ENCODE measurements around the gene AGAP6.
"Not testable (repeated sequence)": the region's sequence is repeated elsewhere in the genome, so short reads cannot be mapped to it uniquely, and the experiment has no call there.

AGAP6 gene

DNA sequence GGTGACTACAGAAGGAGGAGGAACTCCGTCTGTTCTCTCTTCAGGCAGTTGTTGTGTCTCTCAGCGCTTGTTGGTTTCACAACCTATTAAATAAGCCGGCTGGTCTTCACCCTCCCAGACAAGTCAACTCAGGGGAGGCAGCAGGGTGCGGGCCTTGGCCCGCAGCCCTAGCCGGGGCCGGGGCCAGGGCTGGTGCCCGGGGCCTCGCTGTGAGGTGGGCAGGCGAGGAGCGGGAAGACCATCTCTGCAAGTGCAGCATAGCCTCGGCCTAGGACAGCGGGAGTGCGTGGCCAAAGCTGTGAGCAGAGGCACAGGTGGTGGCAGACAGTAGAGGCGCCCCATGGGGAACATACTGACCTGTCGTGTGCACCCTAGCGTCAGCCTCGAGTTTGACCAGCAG is at the start of gene AGAP6:
AGAP6 (plus strand) TSS at position 31 of the 400 bp plus-strand sequence; CDS start at position 341, 310 bp downstream.
- not testable (repeated sequence) for DNase-seq (ENCODE audit: low spot score)

DNA sequence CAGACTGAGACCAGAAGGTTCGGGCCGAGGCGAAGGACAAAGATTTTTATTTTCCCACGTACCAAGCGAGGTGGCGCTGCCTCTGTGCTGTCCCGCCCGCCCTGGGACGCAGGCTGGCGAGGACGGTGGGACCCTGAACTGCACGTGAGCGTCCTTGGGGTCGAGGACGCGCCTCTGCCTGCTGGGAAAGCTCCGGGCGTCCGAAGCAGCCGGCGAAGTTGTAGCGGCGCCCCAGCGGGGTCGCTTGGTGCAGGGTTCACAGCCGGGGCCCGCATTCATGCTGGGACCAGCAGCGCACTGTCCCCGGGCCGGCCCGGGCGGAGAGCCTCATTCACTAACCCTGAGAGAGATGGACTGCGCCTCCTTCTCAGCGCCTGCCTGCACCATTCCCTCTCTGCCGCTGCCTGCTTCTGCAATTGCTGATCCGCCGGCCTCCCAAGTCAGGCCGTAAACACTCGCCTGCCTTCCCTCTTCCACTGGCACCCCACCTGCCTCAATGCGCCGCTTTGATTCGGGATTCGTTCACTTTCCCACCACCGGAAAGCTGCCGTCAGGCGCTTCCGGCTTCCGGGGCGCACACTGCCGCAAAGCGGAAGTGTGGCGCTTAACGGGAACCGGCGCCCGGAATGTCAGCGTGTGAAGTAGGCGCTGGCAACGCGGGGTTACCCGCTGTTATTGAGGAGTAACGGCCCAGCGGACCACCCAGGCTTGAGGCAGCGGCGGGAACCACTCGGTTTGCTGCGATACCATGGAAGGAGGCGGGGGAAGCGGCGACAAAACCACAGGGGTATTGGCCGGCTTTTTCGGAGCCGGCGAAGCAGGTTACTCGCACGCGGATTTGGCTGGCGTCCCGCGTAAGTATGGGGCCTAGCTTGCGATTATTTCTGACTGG is 46.5 kb upstream of the AGAP6 start, which contains the start of the genes PARG and TIMM23B:
PARG (minus strand) TSS at position 581 of the 892 bp plus-strand sequence; CDS start at position 279, 302 bp downstream.
TIMM23B (plus strand) TSS at position 607 of the 892 bp plus-strand sequence; CDS start at position 749, 142 bp downstream.
- peak; percentile 11 for DNase-seq (ENCODE audit: low spot score)

DNA sequence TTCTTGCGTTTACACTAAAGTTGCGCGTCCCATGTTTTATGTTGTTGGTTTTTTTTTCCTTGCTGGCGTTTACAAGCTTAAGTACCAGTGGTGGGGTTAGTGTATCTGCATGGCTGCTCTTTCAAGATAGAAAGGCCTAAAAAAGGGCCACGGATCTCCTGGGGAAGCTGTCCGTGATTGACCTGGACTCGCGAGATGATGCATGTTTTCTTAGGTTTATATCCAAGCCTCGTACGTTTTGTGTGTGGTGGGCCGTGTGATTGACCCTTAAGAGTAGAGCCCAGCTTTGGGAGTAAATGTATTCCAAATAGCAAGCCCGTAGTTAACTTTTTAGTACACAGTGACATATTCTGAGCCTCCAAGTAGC is 45.9 kb upstream of the AGAP6 start:
- DNase-seq (ENCODE audit: low spot score) = not testable (repeated sequence)

DNA sequence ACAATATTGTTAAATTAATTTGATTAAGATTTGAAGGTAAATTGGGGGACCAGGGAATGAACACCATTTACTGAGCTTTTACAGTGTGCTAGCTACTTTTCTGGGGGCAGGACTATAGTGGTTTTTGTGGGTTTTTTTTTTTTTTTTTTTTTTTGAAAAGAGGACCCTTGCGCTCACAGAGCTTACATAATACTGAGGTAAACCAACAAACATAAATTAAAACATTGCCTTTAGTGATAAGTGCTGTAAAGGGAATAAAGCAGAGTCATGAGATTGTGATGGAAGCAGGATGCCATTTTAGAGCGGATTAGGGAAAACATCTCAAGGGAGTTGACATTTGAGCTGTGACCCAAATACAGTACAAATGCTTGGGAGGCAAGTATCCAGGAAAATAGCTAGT is 44.6 kb upstream of the AGAP6 start:
- DNase-seq (ENCODE audit: low spot score) = not testable (repeated sequence)

DNA sequence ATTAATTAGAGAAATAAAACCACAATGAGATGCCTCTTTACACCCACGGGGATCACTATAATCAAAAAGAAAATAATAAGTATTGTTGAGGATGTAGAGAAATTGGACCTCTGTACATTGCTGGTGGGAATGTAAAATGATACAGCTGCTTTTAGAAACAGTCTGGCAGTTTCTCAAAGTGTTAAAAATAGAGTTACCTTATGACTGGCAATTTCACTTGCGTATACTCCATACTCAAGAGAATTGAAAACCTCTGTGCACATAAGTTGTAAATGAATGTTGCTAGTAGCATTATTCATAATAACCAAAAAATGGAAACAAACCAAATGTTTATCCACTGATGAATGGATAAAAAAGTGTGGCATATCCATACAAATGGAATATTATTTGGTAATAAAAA is 40.1 kb upstream of the AGAP6 start:
- not testable (repeated sequence) for DNase-seq (ENCODE audit: low spot score)

DNA sequence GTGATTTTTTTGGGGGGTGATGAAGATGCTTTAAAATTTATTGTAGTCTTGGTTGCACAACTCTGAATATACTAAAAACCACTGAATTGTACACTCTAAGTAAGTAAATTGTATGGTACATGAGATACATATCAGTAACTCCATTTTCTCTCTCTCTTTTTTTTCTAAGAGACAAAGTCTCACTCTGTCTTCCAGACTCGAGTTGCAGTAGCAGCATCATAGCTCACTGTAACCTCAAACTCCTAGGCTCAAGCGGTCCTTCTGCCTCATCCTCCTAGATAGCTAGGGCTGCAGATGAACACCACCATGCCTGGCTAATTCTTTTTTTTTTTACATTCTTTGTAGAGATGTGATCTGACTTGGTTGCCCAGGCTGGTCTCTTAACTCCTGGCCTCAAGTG is 39.5 kb upstream of the AGAP6 start:
- DNase-seq (ENCODE audit: low spot score) = not testable (repeated sequence)

DNA sequence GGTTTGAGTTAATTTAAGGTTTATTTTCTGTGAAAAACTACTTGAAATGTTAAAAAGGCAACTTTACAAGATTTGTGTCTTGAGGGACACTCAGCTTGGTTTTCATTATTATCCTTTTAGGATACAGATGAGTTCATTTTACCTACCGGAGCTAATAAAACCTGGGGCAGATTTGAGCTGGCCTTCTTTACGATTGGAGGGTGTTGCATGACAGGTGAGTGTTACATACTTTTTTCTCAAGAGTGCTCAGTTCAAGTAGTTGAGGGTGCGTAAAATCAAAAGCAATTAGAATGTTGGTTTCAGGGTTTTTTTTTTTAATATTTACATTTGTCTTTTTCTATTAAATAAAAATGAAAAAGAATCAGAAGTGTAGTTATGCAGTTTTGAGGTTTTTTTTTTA is 36.2 kb upstream of the AGAP6 start:
- DNase-seq (ENCODE audit: low spot score) = not testable (repeated sequence)

DNA sequence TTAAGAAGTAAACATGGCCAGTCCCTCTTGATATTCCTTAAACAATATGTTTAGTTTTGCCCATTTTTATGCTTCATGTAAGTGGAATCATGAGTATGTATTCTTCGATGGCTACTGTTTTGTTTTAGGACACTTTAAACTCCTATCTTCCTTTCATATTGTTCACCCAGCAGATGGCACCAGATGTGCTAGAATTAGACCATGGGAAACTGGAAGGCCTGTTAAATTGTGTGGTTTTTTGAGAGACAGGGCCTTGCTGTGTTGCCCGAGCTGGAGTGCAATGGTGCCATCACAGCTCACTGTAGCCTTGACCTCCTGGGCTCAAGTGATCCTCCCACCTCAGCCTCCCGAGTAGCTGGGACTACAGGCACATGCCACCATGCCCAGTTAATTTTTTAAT is 35.1 kb upstream of the AGAP6 start:
- not testable (repeated sequence) for DNase-seq (ENCODE audit: low spot score)

DNA sequence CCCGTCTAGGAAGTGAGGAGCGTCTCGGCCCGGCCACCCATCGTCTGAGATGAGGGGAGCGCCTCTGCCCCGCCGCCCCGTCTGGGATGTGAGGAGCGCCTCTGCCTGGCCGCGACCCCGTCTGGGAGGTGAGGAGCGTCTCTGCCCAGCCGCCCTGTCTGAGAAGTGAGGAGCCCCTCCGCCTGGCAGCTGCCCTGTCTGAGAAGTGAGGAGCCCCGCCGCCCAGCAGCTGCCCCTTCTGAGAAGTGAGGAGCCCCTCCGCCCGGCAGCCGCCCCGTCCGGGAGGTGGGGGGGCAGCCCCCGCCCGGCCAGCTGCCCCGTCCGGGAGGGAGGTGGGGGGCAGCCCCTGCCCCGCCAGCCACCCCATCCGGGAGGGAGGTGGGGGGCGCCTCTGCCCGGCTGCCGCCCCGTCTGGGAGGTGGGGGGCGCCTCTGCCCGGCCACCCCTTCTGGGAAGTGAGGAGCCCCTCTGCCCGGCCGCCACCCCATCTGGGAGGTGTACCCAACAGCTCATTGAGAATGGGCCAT is 17.8 kb upstream of the AGAP6 start:
- DNase-seq (ENCODE audit: low spot score) = not testable (repeated sequence)

DNA sequence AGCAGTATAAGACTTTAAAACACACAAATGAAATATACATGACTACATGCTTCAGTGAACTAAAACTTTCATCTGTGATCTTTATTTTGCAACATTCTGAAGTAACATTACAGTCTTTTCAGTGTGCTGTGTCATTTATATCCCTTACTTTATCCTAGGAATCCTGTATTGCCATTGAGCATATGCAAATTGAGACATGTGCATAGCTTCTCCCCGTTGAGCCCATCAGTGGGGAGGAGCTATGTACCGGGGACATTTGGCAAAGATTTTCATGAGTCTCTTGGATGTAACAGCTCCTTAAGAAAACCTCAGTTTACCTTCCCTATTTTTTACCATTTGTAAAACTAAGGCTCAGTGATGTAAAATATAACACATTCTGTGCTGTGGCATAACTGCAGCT is 16.7 kb upstream of the AGAP6 start:
- DNase-seq (ENCODE audit: low spot score) = not testable (repeated sequence)

DNA sequence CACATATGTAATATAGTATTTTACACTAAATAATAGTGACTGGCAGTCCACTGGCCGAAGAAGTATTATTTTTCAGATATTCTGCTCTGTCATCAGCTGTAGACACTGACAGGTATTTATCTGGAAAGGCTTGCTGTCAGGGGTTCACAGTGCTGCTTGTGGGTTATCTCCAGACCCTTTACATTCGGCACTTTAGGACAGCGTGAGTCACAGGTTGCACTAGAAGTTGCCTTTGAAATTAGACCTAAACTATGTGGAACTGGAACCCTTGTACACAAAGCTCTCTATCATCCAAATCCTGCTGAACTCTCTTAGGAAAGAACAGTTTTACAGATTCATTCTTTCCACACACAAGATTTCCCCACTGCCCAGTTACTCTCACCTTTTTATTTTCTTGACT is 16.1 kb upstream of the AGAP6 start:
- not testable (repeated sequence) for DNase-seq (ENCODE audit: low spot score)

DNA sequence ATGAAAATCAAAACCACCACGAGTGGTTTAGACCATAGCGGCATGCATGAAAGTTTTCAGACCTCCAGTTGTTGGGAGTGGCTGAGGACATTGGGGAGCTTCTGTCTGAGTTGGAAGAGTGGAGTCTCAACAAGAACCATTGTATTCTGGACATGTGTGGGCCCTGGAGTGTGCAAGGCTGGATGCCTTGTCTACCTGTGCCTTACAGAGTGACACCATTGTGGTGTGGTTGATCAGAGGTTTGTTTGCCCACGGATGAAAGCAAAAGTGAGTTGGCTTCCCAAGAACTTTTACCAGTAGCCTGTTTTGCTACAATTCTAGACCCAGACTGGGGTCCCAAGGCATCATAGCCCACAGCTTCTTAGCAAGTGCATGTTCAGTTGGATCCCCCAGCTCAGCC is 10.4 kb upstream of the AGAP6 start:
- DNase-seq (ENCODE audit: low spot score) = not testable (repeated sequence)

DNA sequence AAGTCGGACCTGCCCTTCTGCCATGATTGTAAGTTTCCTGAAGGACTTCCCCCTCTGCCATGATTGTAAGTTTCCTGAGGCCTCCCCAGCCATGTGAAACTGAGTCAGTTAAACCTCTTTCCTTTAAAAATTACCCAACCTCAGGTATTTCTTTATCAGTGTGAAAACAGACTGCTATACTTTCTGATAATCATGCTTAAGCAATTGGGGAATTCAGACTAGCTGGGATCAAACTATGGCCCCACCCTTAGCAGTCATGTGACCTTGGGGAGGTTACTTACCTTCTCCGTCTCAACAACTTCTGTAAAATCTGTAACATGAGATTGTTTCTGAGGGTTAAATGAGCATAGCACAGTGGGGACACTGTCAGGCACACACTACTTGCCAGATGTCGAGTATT is 999 bp upstream of the AGAP6 start:
- DNase-seq (ENCODE audit: low spot score) = not testable (repeated sequence)

DNA sequence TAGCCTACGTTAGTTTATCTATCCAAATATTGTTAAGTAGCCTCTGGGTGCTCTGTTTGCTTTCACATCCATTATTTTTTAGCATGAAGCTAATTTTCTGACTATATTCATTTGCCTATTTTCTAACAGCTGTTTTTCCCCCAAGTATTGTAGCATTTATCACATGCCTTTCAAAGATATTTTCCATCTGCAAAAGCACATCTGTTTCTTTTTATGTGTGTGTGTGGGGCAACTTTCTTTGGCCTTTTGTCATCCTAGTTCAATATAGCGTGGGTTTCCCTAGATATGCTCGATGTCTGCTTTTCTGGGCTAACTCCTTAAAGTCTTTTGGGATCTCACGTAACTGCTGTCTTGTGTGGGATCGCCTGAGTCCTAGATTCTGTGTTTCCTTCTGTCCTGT is 7.1 kb downstream of the AGAP6 start:
- DNase-seq (ENCODE audit: low spot score) = not testable (repeated sequence)

DNA sequence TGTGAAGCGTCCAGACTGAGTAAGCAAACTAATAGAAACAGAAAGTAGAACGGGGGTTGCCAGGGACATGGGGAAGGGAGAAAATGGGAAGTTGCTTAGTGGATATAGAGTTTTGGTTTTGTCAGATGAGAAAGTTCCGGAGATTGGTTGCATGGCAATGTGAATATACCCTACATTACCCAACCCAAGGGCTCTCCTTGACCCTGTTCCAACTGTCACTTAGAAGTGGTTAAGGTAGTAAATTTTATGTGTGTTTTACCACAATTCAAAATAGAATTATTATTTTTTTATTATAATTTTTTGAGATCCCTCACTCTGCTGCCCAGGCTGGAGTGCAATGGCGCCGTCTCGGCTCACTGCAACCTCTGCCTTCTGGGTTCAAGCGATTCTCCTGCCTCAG is 25.8 kb downstream of the AGAP6 start:
- not testable (repeated sequence) for DNase-seq (ENCODE audit: low spot score)

DNA sequence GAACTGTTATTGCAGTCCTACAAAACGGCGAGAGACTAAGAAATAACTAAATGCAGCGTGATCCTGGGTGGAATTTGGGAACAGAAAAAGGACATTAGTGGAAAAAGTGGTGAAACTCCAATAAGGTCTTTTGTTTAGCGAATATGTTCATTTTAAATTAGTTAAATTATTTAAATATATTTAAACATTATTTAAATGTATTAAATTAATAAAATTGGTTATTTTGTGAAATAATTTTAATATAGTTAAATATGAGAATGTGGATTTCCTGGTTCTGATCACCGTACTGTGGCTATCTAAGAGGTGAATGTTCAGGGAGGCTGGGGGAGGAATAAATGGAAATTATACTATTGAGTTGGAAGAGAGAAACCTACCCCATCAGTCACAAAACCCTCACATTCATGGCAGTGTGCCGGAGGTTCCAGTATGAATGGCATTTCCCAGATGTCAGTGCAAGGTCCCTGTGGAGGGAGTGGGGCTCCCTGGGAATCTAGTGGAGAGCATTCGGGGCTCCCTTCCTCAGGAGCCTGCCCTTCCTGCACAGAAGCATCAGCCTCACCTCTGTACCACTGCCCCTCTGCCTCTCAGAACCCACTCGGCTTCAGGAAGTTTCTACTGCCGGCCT is 27.5 kb downstream of the AGAP6 start:
- DNase-seq (ENCODE audit: low spot score) = not testable (repeated sequence)

DNA sequence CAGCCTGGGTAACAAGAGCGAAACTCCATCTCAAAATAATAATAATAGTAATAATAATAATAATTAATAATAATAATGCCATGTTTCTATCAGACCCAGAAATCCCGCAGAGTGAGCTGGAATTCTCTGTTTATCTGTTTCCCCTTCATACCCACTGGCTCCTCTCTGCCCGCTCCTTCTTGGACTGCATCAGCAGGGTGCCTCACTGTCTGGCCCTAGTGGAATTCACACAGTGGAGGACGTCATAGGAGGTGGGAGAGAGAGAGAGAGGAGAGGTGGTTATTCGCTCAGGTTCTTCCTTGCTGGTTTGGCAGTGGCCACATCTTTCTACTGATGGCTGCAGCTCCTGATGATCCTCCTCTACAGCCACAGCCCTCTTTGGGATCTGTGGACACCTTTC is 28.7 kb downstream of the AGAP6 start:
- DNase-seq (ENCODE audit: low spot score) = not testable (repeated sequence)

DNA sequence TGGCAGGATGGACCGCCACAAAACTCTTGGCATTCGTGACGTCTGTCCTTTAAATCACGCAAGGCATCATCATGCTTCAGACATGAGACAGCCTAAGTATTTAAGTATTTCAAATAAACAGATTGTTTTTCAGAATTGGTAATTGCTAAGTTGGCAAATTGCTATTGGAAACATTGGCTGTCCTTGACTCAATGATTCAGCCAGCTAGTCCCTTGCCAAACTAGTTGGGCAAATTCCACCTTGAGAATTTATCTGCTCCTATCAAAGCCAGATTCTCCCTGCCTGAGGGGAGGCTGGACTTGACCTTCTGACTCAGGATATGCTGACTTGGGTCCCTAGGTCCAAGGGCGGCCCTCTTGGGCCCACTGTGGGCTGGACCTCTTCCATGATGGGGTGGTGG is 29.4 kb downstream of the AGAP6 start:
- DNase-seq (ENCODE audit: low spot score) = not testable (repeated sequence)

DNA sequence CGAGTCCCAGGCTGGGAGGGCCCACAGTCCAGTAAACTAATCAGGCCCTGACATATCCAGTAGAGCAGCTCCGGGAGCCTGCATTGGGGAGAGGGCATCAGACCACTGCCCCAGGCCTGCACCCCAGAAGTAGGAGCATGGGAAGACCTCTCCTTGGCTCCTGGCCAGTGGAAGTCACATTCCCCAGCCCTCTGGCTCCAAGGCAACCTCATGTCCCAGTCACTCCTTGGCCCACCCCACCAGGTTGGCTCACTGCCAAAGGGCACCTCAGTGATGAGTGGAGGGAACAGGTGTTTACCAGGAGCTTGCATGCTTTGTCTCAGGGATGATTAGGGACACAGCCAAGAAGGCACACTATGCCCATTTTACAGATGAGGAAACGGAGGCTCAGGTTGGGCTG is 31.1 kb downstream of the AGAP6 start:
- not testable (repeated sequence) for DNase-seq (ENCODE audit: low spot score)

DNA sequence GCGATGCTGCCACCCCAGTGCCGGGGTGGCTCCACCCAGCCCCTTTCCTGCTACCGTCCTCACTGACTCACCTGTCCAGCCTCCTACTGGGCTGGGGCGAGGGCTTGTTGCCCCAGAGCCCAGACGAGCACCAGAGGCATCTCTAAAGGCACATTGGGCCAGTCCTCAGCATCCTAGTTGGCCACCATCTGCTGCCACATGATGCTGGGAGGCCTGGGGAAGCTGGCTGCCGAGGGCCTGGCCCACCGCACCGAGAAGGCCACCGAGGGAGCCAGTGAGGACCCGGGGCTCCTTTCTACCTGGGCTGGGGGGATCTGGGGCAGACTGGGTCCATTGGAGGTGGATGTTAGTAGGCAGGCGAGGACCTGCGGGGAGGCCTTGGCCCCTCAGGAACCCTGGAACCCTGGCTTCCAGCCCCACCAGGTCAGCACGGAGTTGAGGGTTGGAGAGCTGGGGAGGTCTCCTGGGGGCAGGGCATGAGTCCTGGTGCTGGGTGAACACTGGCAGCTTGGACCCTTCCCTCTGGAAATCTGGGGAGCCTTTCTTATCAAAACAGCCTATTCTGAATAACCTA is 32.3 kb downstream of the AGAP6 start:
- not testable (repeated sequence) for DNase-seq (ENCODE audit: low spot score)

DNA sequence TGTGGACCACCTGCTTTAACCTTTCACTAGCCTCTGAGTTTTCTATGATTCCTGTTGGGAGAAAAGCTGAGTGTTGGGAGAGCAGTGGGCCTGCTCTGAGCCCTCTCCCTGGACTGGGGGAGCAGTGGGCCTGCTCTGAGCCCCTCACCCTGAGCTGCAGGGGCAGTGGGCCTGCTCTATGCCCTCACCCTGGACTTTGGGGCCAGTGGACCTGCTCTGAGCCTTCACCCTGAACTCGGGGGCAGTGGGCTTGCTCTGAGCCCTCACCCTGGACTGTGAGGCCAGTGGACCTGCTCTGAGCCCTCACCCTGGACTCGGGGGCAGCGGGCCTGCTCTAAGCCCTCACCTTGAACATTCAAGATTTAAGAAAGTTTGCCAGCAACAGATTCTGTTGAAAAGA is 33.4 kb downstream of the AGAP6 start:
- no peak for DNase-seq (ENCODE audit: low spot score)

DNA sequence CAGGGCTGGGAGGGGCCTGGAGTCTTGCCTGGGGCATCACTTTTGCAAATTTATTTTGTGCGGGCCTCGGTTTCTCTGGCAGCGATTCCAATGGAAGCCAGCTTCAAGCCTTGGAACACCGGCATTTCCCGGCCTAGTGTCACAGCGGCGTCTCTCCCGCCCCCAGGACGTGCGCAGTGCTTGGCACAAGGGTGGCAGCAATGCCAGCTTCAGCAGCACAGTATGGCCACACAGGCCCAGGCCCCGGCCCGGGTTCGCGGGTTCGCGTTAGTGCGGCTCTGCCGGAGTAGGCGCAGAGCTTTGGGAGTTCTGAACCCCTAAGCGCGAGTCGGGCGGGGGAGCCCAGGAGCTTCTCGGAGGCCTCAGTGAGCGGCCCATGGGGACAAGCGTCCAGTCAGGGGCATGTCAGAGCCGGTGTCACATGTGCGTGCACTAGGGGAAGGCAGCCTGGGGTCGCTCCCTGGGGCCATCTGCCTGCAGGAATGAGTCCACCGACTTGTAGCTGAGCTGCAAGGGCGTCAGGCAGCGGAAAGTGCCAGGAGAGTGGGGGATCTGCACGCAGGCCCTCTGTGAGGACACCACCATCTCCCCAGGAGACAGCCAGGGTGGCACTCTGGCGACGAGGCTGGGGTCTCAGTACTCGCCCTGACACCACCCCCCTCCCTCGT is 36.6 kb downstream of the AGAP6 start:
- DNase-seq (ENCODE audit: low spot score) = not testable (repeated sequence)

Measured in HuH-7 (cell line).